Renal pelvis (tissue), 4 donors: ENCODE results near the gene GAB1. TPM values are rescaled to one million over a fixed set of nuclear protein-coding genes. Genes with fewer than 3 reads are reported as not detected.

Source experiments
- DNase-seq: peaks from one replicate; pipeline ENCODE4 v3.0.0-alpha.2; 2013
- polyA plus RNA-seq, 3 donors: library from polyadenylated mRNA; unstranded; fragments of 120-200 nt; gene quantifications; one replicate each; pipeline ENCODE4 v1.2.1, GENCODE V29; 2013; ENCODE audit not compliant: insufficient read length in 3 of 3

GAB1 gene
- polyA plus RNA-seq, 3 donors, result 39.5 to 48.2 (median 48.0) TPM

DNA sequence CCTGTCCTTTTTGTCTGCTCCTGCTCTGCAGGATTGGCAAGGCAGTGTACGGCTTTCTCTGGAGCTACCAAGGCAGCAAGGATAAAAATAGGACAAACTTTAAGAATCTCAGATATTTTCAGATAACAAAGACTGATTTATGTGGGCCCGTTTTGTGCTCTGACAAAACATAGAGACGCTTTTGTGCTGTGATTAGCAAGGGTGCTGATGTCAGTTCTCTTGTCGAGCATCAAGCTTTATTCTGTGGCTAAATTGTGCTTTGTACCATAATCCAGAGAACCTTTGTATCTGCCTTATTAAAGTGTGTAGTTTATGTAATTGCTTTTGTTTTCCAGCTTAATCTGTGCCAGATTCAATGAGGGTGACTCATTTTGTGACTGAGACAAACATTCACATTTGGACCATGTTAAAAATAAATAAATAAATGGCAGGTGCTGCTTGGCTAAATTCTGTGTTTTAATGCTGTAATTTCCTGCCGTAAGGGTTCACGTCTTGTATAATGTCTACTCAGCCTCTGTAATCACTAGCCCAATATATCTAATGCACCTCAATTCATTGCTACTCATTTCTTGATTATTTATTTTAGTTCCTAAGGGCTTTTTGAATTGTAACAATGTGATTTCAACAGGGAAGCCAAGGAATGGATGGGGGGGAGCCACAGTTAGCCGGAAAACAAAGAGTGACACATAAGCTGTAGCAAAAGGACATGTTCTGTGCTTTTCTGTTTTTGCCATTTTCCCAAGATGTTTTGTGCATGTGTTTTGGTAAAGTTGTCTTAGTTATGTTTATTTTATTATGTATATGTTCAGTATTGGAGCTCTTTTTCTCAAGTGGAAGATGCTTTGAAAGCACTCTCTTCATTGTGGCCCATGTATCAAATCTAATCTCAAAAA lies 75.1 kb downstream of the GAB1 start:
- no peak for DNase-seq

DNA sequence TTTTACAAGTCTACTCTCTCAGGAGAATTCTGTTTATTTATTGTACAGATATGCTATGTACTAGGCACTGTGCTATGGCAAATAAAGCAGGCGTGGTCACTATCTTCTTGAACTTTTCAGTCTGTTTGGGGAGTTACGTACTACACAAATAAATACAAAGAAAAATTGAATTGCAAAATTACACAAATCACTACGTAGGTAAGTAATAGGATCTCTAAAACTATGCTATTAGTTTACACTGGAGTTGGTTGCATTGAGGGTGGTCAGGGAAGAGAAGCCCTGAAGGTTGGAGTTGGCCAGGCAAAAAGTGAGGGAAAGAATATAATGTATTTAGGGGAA lies 75.7 kb downstream of the GAB1 start:
- no peak for DNase-seq

DNA sequence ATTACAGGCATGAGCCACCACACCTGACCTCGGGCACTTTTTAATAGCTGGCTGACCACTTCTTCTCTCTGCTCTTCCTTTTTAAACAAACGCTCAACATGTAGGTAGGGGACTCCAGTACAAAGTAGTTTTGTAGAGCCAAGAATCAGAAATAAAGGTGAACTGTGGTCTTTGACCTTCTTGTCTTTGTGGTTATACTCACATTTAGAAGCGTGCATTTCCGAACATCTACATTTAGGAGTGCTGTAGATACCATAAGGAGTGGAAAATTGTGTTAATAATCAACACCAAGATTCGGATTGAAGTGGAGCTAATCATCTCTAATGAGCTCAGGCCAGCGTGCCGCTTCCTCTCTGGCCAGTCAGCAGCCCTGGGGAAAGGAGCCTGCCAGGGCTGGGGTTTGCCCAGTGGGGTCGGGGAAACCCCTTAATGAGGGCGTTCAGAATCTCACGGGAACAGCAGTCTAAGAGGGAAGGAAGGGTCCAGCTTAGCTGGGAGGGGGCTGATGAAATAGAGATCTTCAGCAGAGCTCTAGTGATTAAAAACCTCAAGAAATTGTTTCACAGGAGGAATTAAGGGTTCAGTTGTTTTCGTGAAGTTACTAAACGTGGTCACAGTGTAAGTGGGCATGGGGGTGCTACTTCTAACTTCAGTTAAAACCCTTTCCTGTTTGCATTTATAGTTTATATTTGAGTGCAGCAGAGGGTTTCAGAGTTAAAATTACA lies 81.2 kb downstream of the GAB1 start:
- no peak for DNase-seq

DNA sequence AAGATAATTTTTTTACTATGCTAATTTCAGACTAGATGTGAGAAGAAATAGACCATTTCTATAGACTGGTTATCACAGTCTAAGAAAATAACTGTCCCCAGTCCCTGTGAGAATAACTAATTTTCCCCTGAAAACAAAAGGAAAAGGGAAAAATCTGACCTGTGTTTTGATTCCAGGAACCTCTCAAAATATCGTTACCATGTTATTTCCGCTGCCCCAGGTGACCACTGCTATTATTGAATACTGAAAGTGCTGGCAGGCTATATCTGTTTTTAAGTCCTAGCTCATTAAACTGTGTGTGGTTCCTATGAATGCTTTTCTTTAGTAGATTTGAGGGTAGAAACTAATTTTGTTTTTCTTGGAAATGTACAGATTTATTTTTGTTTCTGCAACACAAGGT lies 83.6 kb downstream of the GAB1 start:
- DNase-seq, result no peak

DNA sequence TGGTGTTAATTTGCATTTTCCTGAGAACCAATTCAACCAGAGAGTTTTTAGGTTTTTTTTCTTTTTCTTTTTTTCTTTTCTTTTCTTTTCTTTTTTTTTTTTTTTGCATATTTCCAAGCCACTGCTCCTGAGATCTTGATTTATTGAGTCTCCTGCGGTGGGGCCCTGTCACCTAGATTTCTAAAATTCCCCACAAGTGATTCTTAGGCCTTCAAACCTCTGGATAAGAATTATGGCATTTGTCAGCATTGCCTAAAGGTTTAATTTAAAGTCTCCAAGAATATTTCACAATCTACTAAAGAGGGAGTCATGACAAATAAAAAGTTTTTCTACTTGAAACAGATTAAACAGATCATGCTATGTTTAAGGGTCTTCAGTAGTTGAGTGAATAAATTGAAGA lies 84.9 kb downstream of the GAB1 start:
- DNase-seq, result no peak

DNA sequence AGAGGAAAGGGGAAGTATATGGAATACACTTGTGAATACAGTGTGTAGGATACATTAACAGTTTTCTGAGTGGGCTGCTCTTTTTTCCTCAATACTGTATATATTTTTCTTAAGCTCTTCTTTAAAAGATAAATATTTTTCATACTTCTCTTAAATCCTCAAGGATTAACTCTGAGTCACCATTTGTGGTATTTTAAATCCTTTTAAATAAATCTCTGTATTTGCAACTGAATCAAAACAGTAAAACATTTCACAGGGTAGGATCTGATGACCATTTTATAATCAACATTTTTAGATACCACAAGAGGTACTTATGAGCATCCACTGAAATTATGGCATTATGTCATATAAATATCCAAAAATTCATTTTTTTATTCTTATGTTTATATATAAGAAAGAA lies 87.6 kb downstream of the GAB1 start:
- DNase-seq, result no peak

DNA sequence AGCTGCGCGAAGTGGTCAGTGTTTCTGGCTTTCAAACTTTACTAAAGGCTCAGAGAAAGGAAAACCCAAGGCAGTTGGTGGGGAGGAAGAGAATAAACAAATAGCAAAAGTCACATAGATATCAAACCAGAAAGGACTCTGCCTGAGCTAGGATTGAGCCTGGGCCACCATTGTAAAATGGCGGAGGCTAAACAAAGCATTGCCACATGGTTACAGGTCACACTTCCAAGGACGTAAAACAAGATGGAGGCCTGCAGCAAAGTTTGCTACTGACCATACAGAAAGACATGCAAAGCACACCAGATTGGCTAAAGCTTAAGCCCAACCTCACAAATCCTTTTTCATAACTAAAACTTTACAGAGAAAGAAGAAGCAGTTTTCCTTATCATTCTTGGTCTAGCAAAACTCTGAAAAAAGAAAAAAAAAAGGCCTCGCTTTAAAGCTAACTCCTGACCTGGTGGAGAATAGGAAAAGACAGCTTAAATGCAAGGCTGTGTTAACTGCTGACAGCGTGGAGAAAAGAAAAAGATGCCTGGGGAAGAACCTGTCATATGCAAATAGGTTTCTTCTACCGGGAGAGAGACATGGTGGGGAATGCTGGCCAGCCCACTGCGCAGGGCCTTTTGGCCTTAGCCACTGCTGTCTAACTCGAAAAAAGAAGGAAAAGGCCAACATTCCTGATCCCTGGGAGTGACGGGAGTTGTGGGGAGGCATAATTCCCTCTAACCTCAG lies 95.0 kb downstream of the GAB1 start:
- DNase-seq, result no peak

DNA sequence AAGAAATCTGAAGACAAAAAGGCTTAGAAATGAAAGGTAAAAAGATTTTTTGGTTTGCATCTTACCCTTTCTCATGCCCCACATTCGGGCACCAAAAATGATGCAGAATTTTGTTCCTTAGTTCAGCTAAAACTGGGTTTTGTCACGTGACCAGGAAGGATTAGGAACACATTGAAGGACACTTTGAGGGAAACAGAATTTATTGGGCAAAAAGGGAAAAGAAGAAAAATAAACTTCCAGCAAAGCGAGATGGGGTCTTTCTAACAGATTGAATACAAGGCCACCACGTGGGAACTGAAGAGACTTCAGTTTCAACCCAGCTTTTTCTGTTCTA lies 95.5 kb downstream of the GAB1 start:
- DNase-seq, result no peak

DNA sequence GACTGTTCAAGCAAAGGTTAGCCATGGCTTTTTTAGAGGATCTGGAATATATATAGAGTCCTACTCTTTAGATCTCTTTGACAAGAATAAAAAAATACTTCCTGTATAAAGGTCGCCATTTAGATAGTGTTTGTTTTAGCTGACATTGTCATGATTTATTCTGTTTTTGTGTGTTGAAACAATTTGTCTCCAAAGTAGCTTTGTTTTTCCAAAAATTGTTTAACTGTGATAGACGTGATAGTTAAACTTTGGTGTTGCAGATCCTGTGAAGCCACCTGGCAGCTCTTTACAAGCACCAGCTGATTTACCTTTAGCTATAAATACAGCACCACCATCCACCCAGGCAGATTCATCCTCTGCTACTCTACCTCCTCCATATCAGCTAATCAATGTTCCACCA lies 96.6 kb downstream of the GAB1 start:
- no peak for DNase-seq

DNA sequence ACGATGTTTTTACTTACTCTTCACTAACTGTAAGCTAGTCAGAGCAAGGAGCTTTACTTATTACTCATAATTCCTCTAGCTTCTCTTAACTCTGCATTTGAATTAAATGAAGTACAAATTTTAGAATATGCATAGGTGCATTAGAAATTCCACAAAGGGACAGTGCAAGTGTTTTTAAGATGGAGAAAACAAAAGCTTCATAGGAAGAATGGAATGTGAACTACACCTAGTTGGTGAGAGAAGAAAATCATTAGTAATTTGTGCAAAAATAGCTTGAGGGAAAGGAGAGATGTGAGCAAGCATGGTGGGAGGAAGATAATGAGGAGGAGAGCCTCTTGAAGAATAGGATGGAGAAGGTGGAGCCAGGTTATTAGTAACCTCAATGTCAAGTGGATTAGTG lies 99.3 kb downstream of the GAB1 start:
- no peak for DNase-seq

DNA sequence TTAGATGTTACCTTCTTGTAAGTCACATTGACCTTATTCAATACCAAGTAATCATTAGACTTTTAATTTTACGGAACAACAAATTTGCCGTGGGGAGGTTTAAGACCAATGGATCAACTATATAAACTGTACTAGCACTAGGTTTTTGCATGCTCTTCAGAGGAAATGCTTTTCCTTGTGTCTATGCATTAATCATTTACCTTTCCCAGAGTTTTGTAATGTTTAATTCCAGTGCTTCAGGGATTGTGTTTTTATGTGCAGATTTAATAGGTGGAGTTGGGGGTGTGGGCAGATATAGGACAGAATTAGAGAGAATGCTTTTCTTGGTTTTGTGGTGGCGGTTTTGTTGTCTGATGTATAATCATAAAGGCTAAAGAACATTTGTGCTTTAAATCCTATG lies 100.8 kb downstream of the GAB1 start:
- no peak for DNase-seq

DNA sequence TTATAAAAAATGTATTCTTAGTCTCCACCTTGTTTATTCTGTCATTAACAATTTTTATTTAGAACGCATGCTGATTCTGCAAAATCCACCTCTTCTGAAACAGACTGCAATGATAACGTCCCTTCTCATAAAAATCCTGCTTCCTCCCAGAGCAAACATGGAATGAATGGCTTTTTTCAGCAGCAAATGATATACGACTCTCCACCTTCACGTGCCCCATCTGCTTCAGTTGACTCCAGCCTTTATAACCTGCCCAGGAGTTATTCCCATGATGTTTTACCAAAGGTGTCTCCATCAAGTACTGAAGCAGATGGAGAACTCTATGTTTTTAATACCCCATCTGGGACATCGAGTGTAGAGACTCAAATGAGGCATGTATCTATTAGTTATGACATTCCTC lies 101.3 kb downstream of the GAB1 start:
- no peak for DNase-seq

DNA sequence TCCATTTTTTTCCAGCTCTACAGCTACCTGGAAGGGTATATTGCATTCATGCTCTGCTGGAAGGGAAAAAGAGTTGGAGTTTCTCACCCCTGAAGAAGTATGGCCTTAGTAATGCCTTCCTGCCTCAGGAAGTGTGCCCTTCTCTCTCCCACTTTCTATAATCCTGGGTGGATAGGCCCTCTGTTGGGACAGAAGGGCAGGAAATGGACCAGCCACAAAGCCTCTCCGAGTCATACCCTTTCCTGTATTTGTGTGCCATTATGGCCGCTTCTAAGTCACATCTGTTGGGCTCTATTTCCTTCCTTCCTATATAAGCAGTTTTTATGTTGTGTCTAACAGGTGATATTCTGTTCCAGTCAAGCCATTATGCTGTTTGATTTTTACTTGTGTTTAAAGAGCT lies 102.0 kb downstream of the GAB1 start:
- no peak for DNase-seq

DNA sequence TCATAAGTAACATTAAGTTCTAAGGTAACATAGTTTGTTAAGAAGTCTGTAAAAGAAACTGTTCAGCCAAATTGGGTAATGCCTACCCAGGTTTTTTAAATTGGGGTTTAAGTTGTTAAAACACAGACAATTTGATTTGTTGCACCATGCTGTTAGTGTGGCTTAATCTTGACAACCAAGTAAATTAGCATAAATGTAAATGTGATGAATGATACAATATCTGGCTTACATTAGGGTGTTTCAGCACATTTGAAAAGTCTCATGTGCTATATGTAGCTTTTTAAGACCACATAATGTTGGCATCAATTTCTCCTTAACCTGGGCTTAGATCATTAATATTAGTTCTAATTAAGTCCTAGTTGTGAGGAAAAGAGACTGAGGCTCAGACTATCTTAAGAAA lies 104.4 kb downstream of the GAB1 start:
- no peak for DNase-seq

DNA sequence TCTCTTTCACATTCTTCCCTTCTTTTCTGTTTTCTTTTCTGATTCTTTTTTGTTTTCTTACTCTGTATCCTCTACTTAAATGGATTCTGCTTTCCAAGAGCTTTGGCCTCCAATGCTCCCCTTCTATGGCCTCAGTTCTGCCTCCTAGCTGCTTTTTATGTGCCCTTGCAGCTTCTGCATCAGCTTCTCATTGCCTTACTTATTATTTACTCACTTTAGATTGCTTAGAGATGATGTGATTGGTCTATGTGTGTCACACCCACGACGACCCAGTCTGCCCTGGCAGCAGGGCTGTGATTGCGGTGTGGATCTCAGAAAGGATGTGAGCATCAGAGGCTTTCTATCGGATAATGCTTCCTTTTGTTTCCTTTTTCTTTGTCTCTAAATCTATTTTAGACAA lies 105.0 kb downstream of the GAB1 start:
- no peak for DNase-seq

DNA sequence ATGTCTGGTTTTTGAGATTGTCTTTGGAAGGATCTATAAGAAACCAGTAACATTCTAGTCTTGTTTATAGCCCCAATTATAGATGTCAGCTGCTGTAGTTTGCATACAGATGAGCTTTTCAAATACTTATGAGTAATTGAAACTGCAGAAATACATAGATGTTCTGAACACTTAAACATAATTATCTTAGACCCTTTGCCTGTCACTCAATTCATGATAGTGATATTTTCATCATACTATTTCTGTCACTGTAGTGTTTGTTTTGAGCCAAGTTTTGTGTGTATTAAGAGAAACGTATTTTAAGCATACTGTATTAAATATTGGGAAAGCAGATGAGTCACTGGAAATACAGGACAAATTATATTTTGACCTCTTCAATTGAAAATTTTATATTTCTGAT lies 107.1 kb downstream of the GAB1 start:
- DNase-seq, result no peak

DNA sequence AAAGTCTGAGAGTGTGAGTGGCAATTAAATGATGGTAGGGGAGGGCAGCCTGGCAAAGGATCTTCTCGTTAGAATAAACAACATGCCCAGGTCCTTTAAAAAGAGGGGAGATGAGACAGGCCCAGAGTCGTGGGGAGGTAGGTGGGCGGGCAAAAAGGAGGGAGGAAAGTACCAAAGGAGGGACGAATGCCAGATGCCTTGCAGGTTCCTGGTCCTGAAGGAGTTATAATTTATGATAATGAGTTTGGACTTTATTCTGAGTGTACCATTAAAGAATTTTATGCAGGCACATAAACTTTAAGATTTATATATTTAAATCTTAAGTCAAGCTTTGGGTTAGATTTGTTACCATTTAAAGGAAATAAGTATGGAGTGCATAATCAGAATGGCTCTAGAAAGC lies 114.5 kb downstream of the GAB1 start:
- no peak for DNase-seq

DNA sequence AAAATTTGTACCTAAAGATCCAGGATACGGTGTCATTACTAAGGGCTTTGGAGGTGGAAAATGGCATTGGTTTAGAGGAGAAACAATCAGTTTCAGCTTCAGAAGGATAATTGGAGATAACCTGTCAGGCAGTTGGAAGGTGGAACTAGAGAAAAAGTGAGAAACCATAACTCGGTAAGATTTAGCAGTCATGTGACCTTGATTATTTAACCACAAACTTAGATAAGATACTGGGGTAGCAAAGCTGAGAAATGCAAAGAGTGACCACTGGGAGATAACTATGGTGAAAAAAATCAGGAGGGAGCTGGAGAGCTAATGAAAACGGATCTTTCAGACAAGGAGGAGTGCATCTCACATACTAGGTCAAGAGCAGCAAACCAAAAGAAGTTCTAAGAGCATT lies 118.5 kb downstream of the GAB1 start:
- DNase-seq, result no peak

DNA sequence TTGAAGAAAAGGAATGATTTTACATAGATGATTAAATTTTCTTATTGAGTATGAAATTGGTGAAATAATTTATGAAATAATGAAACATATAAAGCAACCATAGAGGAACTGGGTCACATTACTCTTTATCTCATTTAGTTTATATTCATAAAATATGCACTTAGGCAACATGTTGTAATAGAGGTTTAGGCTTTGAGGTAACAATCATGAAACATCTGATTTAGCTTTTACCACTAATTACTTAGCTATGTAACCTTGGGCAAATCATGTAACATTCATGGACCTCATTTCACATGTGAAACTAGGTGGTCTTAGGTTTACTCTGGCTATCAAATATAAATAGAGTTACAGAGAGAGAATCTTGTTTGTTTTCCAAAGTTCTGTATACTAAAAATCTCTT lies 122.3 kb downstream of the GAB1 start:
- no peak for DNase-seq

DNA sequence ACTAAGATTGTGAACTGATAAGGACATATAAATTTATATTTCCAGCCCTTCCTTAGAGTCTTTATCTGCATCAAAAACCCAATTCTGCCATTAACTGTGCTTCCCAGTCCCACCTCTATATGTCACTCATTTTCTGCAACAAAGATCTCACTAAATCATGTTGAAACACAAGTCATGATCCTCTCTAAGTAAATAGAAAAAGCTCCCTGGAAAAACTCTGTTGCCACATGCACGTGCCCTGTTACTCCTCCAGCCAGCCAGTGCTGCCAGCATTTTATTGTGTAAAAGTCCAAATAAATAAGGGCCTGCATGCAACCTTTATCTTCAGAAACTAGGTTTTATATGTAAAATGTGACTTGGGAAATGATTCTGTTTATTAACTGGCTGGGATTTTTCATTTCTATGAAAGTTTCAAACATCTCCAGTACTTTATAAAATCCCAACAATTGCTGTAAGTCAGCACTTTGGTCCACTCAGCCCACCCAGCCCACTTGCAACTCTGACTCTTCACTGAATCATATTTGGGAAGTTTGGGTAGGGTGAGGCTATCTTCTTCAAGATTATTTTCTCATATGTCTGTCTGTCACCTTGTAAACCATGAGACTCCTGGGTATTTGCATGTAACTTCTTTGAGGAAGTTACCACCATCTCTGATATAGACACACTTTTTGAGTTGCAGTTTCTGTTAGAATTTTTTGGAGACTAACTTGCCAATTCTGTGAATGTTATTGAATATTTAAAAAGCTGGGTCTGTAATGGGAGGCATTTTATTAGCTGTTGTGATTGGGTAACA lies 136.9 kb downstream of the GAB1 start:
- no peak for DNase-seq

DNA sequence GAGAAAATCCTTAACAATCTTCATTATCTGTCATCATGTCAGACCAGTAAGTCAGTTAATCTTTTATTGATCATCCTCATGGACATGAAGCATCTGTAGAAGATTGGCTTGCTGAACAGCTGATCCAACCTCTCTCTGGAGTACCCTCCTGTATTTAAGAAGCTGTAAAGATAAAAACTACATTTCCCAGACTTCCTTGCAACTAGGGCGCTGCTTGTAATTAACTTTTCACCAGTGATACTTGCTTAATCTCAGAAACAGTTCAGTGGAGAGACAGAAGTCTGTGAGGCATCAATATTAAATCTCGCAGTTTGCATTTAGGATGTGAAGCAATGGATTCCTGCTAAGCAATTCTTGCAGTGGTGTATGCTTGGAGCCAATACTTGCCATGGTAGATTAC lies 140.8 kb downstream of the GAB1 start:
- DNase-seq, result no peak

DNA sequence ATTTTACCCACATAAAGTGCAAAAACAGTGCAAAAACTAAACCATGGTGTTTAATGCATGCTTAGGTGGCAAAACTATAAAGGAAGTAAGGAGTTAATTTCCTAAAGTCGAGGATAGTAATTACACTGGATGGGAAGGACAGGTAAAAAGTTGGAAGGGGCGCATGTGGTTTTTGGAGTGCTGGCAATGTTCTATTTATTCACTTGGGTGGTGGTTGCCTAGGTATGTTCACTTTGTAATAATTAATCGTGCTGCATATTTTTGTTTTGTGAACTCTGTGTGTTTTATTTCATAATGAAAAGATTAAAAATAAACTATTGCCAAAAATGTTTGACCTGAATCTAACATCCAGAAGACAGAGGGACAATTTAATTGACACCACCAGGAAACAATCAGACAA lies 144.7 kb downstream of the GAB1 start:
- no peak for DNase-seq
